ENCODE results near the gene FBXL3. TPM values are rescaled to one million over a fixed set of nuclear protein-coding genes. Genes with fewer than 3 reads are reported as not detected.

FBXL3 gene
- total RNA-seq, 1 donor from 2014 or later: 38.0 TPM

DNA sequence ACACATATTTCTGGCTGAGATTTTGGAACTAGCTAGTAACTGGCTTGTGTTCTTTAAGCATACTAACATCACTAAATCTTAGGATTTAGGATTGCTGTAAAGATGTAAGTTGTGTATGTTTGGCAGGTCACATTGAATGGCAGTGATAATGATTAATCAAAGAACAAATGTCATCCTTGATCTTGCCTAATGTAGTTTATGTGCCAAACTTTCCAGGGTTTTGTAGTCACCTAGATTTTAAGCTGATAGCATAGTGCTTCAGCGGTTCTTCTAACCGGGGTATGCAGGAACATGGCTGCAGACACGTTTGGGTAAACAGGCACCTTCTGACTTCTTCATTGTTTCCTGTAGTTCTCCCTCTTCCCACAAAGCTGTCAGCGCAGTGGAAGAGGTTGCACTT lies 25.4 kb downstream of the FBXL3 start:
- H3K4me3 ChIP-seq (ENCODE audit: low read depth, low read length): no peak overlapping the region
- no peak for DNase-seq (ENCODE audit: low read depth)
- no peak for TF ChIP-seq CTCF (IDR thresholded peaks at IDR 0.05; ENCODE audit: insufficient read depth, low read length, poor library complexity, severe bottlenecking)
- no peaks in the 10 kb centered on the region for H3K27me3 ChIP-seq (ENCODE audit: control insufficient read depth, insufficient read depth, low read length)
- no peaks in the 10 kb centered on the region for H3K36me3 ChIP-seq (ENCODE audit: control insufficient read depth, insufficient read depth, low read length)

DNA sequence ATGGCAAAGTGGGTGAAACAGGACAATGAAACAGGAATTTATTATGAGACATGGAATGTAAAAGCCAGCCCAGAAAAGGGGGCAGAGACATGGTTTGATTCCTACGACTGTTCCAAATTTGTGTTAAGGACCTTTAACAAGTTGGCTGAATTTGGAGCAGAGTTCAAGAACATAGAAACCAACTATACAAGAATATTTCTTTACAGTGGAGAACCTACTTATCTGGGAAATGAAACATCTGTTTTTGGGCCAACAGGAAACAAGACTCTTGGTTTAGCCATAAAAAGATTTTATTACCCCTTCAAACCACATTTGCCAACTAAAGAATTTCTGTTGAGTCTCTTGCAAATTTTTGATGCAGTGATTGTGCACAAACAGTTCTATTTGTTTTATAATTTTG lies 26.5 kb downstream of the FBXL3 start:
- Histone ChIP-seq H3K27me3 (ENCODE audit: control insufficient read depth, insufficient read depth, low read length) (no peaks in the 10 kb centered on the region), H3K4me3 (ENCODE audit: low read depth, low read length) (no peak overlapping the region), H3K36me3 (ENCODE audit: control insufficient read depth, insufficient read depth, low read length) (no peaks in the 10 kb centered on the region)
- DNase-seq (ENCODE audit: low read depth): no peak
- TF ChIP-seq CTCF (IDR thresholded peaks at IDR 0.05; ENCODE audit: insufficient read depth, low read length, poor library complexity, severe bottlenecking): no peak

DNA sequence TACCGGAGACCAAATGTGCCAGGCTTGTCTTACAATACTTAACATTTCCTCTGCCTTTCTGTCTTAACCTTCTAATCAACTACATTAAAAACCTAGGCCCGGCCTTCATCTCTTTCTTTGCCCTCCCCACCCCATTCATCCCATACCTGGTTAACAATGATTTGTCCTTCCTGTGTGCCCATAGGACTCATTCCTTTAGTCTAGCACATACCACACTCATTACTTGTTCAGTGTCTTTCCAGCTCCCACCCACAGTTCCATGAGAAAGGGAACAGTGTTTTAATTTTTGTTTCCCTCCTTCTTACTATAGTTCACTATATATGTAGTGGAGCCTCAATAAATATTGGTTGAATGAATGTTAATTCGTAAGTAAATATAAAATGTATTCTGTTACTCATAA lies 32.7 kb downstream of the FBXL3 start:
- no peak for DNase-seq (ENCODE audit: low read depth)
- no peak overlapping the region for H3K4me3 ChIP-seq (ENCODE audit: low read depth, low read length)
- no peaks in the 10 kb centered on the region for H3K27me3 ChIP-seq (ENCODE audit: control insufficient read depth, insufficient read depth, low read length)
- no peak for TF ChIP-seq CTCF (IDR thresholded peaks at IDR 0.05; ENCODE audit: insufficient read depth, low read length, poor library complexity, severe bottlenecking)
- no peaks in the 10 kb centered on the region for H3K36me3 ChIP-seq (ENCODE audit: control insufficient read depth, insufficient read depth, low read length)

GRCh38 chr13:76993473-76993872 lies 33.5 kb downstream of the FBXL3 start:
- no peaks in the 10 kb centered on the region for H3K27me3 ChIP-seq (ENCODE audit: control insufficient read depth, insufficient read depth, low read length)
- DNase-seq (ENCODE audit: low read depth): no peak
- H3K4me3 ChIP-seq (ENCODE audit: low read depth, low read length): no peak overlapping the region

DNA sequence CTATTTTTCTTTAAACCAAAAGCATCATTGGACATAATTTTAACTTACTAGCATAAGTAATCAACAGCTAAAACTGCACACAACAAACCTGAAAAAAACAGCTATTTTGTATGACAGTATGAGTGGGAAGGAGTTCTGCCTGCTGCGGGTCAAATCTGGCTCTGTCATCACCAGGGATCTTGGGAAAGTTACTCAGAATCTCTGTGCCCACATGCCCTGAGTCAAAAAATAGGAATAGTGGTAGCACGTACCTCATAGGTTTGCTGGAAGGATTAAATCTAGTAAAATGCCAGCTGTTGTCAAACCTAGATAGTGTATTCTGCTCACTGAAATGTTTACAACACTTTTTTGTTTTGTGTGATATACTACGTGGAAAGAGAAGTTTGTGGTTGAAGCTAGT lies 33.9 kb downstream of the FBXL3 start:
- TF ChIP-seq CTCF (IDR thresholded peaks at IDR 0.05; ENCODE audit: insufficient read depth, low read length, poor library complexity, severe bottlenecking): no peak
- DNase-seq (ENCODE audit: low read depth): no peak
- peak overlapping the region; percentile 99 for H3K4me3 ChIP-seq (ENCODE audit: low read depth, low read length)

More at GRCh38 chr13:76993473-76993872, 33.5 kb downstream of the FBXL3 start:
- H3K36me3 ChIP-seq (ENCODE audit: control insufficient read depth, insufficient read depth, low read length): no peaks in the 10 kb centered on the region
- no peak for TF ChIP-seq CTCF (IDR thresholded peaks at IDR 0.05; ENCODE audit: insufficient read depth, low read length, poor library complexity, severe bottlenecking)

DNA sequence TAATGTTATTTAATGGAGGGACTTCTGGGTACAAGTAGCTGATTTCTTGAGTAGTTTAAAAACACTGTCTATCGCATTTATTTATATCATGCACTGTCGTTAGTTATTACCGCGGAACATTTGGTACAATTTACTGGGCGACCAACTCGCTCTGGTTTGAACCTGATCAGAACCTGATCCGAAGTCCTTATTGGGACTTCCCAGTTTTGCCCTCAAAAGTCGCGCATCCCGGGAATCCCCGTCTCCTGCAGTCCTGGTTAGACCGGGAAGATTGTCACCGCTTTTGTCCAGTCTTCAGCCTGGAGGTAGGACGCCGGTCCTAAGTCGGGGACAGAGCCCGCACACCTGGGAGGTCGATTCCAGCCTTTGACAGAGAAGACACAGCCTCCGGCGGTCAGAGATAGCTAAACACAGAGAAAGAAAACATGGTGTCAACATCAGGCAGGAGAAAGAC lies 34.4 kb downstream of the FBXL3 start:
- DNase-seq (ENCODE audit: low read depth): no peak
- Histone ChIP-seq H3K4me3 (ENCODE audit: low read depth, low read length) (peak overlapping the region; percentile 99), H3K27me3 (ENCODE audit: control insufficient read depth, insufficient read depth, low read length) (no peaks in the 10 kb centered on the region), H3K36me3 (ENCODE audit: control insufficient read depth, insufficient read depth, low read length) (no peaks in the 10 kb centered on the region)
- no peak for TF ChIP-seq CTCF (IDR thresholded peaks at IDR 0.05; ENCODE audit: insufficient read depth, low read length, poor library complexity, severe bottlenecking)

More for the DNA sequence above, 33.9 kb downstream of the FBXL3 start:
- no peaks in the 10 kb centered on the region for H3K36me3 ChIP-seq (ENCODE audit: control insufficient read depth, insufficient read depth, low read length)
- H3K27me3 ChIP-seq (ENCODE audit: control insufficient read depth, insufficient read depth, low read length): no peaks in the 10 kb centered on the region
